Measurements from ENCODE around the gene CLMP.

DNA sequence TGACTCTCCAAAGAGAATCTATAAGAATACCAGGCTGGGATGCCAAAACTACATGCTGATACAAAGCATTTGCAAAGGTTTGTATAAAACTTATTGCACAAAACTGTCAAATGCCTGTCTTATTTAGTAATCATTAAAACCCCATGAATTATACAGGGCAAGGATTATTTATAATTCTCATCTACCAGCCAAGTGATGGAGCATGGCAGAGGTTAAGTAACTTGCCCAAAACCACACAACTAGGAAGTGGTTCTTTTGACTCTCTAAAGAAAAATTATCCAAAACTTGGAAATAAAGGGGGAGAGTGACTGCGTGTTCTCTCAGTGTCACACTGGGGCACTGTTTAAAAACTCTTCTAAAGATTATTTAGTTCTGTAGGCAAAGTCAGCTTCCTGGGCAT lies 17.4 kb upstream of the CLMP start:
- TF ChIP-seq, protein P1, sequence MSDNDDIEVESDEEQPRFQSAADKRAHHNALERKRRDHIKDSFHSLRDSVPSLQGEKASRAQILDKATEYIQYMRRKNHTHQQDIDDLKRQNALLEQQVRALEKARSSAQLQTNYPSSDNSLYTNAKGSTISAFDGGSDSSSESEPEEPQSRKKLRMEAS (IDR thresholded peaks at IDR 0.05) = no peak
- no peak for TF ChIP-seq POLR2A (IDR thresholded peaks at IDR 0.05; ENCODE audit: borderline replicate concordance, extremely low read depth, insufficient read depth, insufficient read length)
- no peak for TF ChIP-seq CEBPB (IDR thresholded peaks at IDR 0.05; ENCODE audit: low read depth)
- no peak for TF ChIP-seq POLR2AphosphoS5 (IDR thresholded peaks at IDR 0.05; ENCODE audit: low read depth, low read length)
- TF ChIP-seq, protein P2, sequence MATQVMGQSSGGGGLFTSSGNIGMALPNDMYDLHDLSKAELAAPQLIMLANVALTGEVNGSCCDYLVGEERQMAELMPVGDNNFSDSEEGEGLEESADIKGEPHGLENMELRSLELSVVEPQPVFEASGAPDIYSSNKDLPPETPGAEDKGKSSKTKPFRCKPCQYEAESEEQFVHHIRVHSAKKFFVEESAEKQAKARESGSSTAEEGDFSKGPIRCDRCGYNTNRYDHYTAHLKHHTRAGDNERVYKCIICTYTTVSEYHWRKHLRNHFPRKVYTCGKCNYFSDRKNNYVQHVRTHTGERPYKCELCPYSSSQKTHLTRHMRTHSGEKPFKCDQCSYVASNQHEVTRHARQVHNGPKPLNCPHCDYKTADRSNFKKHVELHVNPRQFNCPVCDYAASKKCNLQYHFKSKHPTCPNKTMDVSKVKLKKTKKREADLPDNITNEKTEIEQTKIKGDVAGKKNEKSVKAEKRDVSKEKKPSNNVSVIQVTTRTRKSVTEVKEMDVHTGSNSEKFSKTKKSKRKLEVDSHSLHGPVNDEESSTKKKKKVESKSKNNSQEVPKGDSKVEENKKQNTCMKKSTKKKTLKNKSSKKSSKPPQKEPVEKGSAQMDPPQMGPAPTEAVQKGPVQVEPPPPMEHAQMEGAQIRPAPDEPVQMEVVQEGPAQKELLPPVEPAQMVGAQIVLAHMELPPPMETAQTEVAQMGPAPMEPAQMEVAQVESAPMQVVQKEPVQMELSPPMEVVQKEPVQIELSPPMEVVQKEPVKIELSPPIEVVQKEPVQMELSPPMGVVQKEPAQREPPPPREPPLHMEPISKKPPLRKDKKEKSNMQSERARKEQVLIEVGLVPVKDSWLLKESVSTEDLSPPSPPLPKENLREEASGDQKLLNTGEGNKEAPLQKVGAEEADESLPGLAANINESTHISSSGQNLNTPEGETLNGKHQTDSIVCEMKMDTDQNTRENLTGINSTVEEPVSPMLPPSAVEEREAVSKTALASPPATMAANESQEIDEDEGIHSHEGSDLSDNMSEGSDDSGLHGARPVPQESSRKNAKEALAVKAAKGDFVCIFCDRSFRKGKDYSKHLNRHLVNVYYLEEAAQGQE (IDR thresholded peaks at IDR 0.05; ENCODE audit: low read depth) = no peak
- TF ChIP-seq, protein P3, sequence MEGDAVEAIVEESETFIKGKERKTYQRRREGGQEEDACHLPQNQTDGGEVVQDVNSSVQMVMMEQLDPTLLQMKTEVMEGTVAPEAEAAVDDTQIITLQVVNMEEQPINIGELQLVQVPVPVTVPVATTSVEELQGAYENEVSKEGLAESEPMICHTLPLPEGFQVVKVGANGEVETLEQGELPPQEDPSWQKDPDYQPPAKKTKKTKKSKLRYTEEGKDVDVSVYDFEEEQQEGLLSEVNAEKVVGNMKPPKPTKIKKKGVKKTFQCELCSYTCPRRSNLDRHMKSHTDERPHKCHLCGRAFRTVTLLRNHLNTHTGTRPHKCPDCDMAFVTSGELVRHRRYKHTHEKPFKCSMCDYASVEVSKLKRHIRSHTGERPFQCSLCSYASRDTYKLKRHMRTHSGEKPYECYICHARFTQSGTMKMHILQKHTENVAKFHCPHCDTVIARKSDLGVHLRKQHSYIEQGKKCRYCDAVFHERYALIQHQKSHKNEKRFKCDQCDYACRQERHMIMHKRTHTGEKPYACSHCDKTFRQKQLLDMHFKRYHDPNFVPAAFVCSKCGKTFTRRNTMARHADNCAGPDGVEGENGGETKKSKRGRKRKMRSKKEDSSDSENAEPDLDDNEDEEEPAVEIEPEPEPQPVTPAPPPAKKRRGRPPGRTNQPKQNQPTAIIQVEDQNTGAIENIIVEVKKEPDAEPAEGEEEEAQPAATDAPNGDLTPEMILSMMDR (IDR thresholded peaks at IDR 0.05 in 2 of 3, conservative IDR thresholded peaks at IDR 0.05 in 1 of 3; ENCODE audit: borderline replicate concordance in 1 of 3, insufficient read depth in 1 of 3, low read depth in 2 of 3, low read length in 2 of 3) = no peak
- TF ChIP-seq CBX3 (IDR thresholded peaks at IDR 0.05; ENCODE audit: low read depth) = no peak
- no peak for TF ChIP-seq EGR1 (IDR thresholded peaks at IDR 0.05; ENCODE audit: low read depth)
- no peak for TF ChIP-seq JUND (IDR thresholded peaks at IDR 0.05)
- no peak for TF ChIP-seq RAD21 (IDR thresholded peaks at IDR 0.05; ENCODE audit: low read depth)
- no peak for TF ChIP-seq EZH2 (IDR thresholded peaks at IDR 0.05)

All from HCT116 (cell line).